ENCODE measurements around the gene DNAJC16. TPM values are rescaled to one million over a fixed set of nuclear protein-coding genes. Genes with fewer than 3 reads are reported as not detected.

DNAJC16 gene
- total and polyA plus RNA-seq, 2 of the 13 experiments (the other 11 are each of a cell fraction or from before 2014, with no cell fraction given): 11.4 to 15.4 TPM

- FAIRE-seq: no peak
- in situ Hi-C loops (cut with HindIII; ENCODE audit: extremely low pct_ligation_motif_present, low pct_unique_long_range_greater_than_20kb): no loop called here
- no peaks in the 10 kb centered on the region for H3K9me3 ChIP-seq (ENCODE audit: low read length)
- no peaks in the 10 kb centered on the region for H3K79me2 ChIP-seq (ENCODE audit: insufficient read depth, low read length)
- ATAC-seq: no peak
- H3K4me3 ChIP-seq (replicated peaks in 1 of 3; ENCODE audit: insufficient read depth in 1 of 3, low read depth in 2 of 3, low read length in 3 of 3): no peak overlapping the region
- POLR2A ChIA-PET: no interaction called here
- no peak overlapping the region for H3K27ac ChIP-seq (ENCODE audit: extremely low read length, insufficient read depth, low read length)
- CTCF ChIA-PET (ENCODE audit: low intra/inter-chr PET ratio, low total read pairs): no interaction called here
- H3K27me3 ChIP-seq (ENCODE audit: control insufficient read depth in 1 of 2, insufficient read depth in 2 of 2, low read length in 2 of 2): no peaks in the 10 kb centered on the region
- no peak for DNase-seq (ENCODE audit: low spot score)
- H3K4me2 ChIP-seq (ENCODE audit: low read depth, low read length): no peak overlapping the region
- 98% methylated on average over 8 of the region's 8 CpGs for WGBS (ENCODE audit: low lambda C conversion rate)
- no TSS peak for BruUV-seq (replicated peaks)
- no peak overlapping the region for H2AFZ ChIP-seq (ENCODE audit: low read length)
- H3K36me3 ChIP-seq (replicated peaks in 1 of 2; ENCODE audit: control insufficient read depth in 1 of 2, insufficient read depth in 2 of 2, low read length in 2 of 2): peaks cover 8 to 31% of the 10 kb centered on the region in 2 experiments
- H3K4me1 ChIP-seq (ENCODE audit: insufficient read depth, low read length): peaks cover 2% of the 10 kb centered on the region
- TF ChIP-seq ZSCAN31 (CRISPR knock-in tag; IDR thresholded peaks at IDR 0.05; ENCODE audit: low read depth): no peak
- TF ChIP-seq ZFP41 (CRISPR knock-in tag; IDR thresholded peaks at IDR 0.05; ENCODE audit: borderline replicate concordance): no peak
- no peak for TF ChIP-seq ZFP36L1 (CRISPR knock-in tag; IDR thresholded peaks at IDR 0.05)
- TF ChIP-seq ZNF432 (CRISPR knock-in tag; IDR thresholded peaks at IDR 0.05; ENCODE audit: borderline replicate concordance): no peak
- no peak for TF ChIP-seq EZH2 (conservative IDR thresholded peaks at IDR 0.05; ENCODE audit: low read depth, low read length)
- intact Hi-C loops (cut with micrococcal nuclease; ENCODE audit: unreplicated experiment): no loop called here
- H3K9ac ChIP-seq (ENCODE audit: insufficient read depth, low read depth, low read length): no peak overlapping the region
- H4K20me1 ChIP-seq (ENCODE audit: insufficient read depth, low read length): no peaks in the 10 kb centered on the region
Observed at GRCh38 chr1:15540186-15540585, 13.5 kb downstream of the DNAJC16 start.

GRCh38 chr1:15541231-15541792, 14.7 kb downstream of the DNAJC16 start:
- H3K27me3 ChIP-seq (ENCODE audit: control insufficient read depth in 1 of 2, insufficient read depth in 2 of 2, low read length in 2 of 2): no peaks in the 10 kb centered on the region
- TF ChIP-seq BRF2 (CRISPR knock-in tag; IDR thresholded peaks at IDR 0.05) (no peak), MAFF (IDR thresholded peaks at IDR 0.05; ENCODE audit: low read depth, low read length) (peak; percentile 56), NFE2L1 (CRISPR knock-in tag; IDR thresholded peaks at IDR 0.05; ENCODE audit: borderline replicate concordance) (no peak), ZNF589 (CRISPR knock-in tag; conservative IDR thresholded peaks at IDR 0.05) (no peak), MAFK (conservative IDR thresholded peaks at IDR 0.05 in 1 of 2, IDR thresholded peaks at IDR 0.05 in 1 of 2; ENCODE audit: low read length in 2 of 2) (peak; percentile 52 to 76)
- intact Hi-C loops (cut with micrococcal nuclease; ENCODE audit: unreplicated experiment): no loop called here

More at GRCh38 chr1:15541231-15541792, 14.7 kb downstream of the DNAJC16 start:
- H3K4me3 ChIP-seq (replicated peaks in 1 of 3; ENCODE audit: insufficient read depth in 1 of 3, low read depth in 2 of 3, low read length in 3 of 3): no peak overlapping the region
- H3K4me1 ChIP-seq (ENCODE audit: insufficient read depth, low read length): peaks cover 7% of the 10 kb centered on the region
- ChIA-PET POLR2A (interaction anchor here (1.3 kb wide), 1 partner anchor 14 kb away, joined by 3 read pairs; the partner anchor contains the start of gene DNAJC16), CTCF (ENCODE audit: low intra/inter-chr PET ratio, low total read pairs) (no interaction called here)
- peaks cover 6 to 36% of the 10 kb centered on the region in 2 experiments for H3K36me3 ChIP-seq (replicated peaks in 1 of 2; ENCODE audit: control insufficient read depth in 1 of 2, insufficient read depth in 2 of 2, low read length in 2 of 2)
- BruUV-seq (replicated peaks): no TSS peak
- no peaks in the 10 kb centered on the region for H4K20me1 ChIP-seq (ENCODE audit: insufficient read depth, low read length)
- ATAC-seq (no peak), FAIRE-seq (no peak), DNase-seq (ENCODE audit: low spot score) (no peak)
- no peaks in the 10 kb centered on the region for H3K9me3 ChIP-seq (ENCODE audit: low read length)
- H3K79me2 ChIP-seq (ENCODE audit: insufficient read depth, low read length): no peaks in the 10 kb centered on the region
- H3K27ac ChIP-seq (ENCODE audit: extremely low read length, insufficient read depth, low read length): no peak overlapping the region
- WGBS (ENCODE audit: low lambda C conversion rate): 81% methylated on average over 4 of the region's 4 CpGs
- H3K9ac ChIP-seq (ENCODE audit: insufficient read depth, low read depth, low read length): no peak overlapping the region
- in situ Hi-C loops (cut with HindIII; ENCODE audit: extremely low pct_ligation_motif_present, low pct_unique_long_range_greater_than_20kb): no loop called here
- H2AFZ ChIP-seq (ENCODE audit: low read length): no peak overlapping the region
- H3K4me2 ChIP-seq (ENCODE audit: low read depth, low read length): no peak overlapping the region

All from HepG2 (cell line).